ENCODE data around the gene MANEAL.

GRCh38 chr1:37841652-37842051 is 48.0 kb downstream of the MANEAL start:
- TF ChIP-seq REST (tag by site-specific recombination; IDR thresholded peaks at IDR 0.05), result no peak
- TF ChIP-seq, protein P1, sequence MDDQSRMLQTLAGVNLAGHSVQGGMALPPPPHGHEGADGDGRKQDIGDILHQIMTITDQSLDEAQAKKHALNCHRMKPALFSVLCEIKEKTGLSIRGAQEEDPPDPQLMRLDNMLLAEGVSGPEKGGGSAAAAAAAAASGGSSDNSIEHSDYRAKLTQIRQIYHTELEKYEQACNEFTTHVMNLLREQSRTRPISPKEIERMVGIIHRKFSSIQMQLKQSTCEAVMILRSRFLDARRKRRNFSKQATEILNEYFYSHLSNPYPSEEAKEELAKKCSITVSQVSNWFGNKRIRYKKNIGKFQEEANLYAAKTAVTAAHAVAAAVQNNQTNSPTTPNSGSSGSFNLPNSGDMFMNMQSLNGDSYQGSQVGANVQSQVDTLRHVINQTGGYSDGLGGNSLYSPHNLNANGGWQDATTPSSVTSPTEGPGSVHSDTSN (CRISPR knock-in tag; IDR thresholded peaks at IDR 0.05), result no peak
- TF ChIP-seq ZNF132 (tag by site-specific recombination; IDR thresholded peaks at IDR 0.05; ENCODE audit: borderline replicate concordance), result no peak
- TF ChIP-seq, protein P2, sequence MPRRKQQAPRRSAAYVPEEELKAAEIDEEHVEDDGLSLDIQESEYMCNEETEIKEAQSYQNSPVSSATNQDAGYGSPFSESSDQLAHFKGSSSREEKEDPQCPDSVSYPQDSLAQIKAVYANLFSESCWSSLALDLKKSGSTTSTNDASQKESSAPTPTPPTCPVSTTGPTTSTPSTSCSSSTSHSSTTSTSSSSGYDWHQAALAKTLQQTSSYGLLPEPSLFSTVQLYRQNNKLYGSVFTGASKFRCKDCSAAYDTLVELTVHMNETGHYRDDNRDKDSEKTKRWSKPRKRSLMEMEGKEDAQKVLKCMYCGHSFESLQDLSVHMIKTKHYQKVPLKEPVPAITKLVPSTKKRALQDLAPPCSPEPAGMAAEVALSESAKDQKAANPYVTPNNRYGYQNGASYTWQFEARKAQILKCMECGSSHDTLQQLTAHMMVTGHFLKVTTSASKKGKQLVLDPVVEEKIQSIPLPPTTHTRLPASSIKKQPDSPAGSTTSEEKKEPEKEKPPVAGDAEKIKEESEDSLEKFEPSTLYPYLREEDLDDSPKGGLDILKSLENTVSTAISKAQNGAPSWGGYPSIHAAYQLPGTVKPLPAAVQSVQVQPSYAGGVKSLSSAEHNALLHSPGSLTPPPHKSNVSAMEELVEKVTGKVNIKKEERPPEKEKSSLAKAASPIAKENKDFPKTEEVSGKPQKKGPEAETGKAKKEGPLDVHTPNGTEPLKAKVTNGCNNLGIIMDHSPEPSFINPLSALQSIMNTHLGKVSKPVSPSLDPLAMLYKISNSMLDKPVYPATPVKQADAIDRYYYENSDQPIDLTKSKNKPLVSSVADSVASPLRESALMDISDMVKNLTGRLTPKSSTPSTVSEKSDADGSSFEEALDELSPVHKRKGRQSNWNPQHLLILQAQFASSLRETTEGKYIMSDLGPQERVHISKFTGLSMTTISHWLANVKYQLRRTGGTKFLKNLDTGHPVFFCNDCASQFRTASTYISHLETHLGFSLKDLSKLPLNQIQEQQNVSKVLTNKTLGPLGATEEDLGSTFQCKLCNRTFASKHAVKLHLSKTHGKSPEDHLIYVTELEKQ (tag by site-specific recombination; IDR thresholded peaks at IDR 0.05; ENCODE audit: borderline replicate concordance), result no peak
- no peak for TF ChIP-seq ZNF18 (tag by site-specific recombination; IDR thresholded peaks at IDR 0.05)
- no peak for TF ChIP-seq ZNF121 (tag by site-specific recombination; IDR thresholded peaks at IDR 0.05)
